ENCODE measurements around the gene SLC7A1.

Gene SLC7A1

GRCh38 chr13:29538652-29539040 is 56.8 kb downstream of the SLC7A1 start:
- TF ChIP-seq CTCF (IDR thresholded peaks at IDR 0.05; ENCODE audit: borderline replicate concordance, control extremely low read depth, extremely low read depth, insufficient read depth, missing control alignments), result no peak
- in situ Hi-C loops (cut with MboI; ENCODE audit: low sequenced_read_pairs, unreplicated experiment), result no loop called here
- no peak for DNase-seq (ENCODE audit: low spot score)

- in situ Hi-C loops (cut with MboI; ENCODE audit: low sequenced_read_pairs, unreplicated experiment), result no loop called here
- no peak for DNase-seq (ENCODE audit: low spot score)
- no peak for TF ChIP-seq CTCF (IDR thresholded peaks at IDR 0.05; ENCODE audit: borderline replicate concordance, control extremely low read depth, extremely low read depth, insufficient read depth, missing control alignments)
Measured at GRCh38 chr13:29537736-29538651, 57.5 kb downstream of the SLC7A1 start.

GRCh38 chr13:29536853-29537252 is 58.6 kb downstream of the SLC7A1 start:
- in situ Hi-C loops (cut with MboI; ENCODE audit: low sequenced_read_pairs, unreplicated experiment), result no loop called here
- DNase-seq (ENCODE audit: low spot score), result no peak
- TF ChIP-seq CTCF (IDR thresholded peaks at IDR 0.05; ENCODE audit: borderline replicate concordance, control extremely low read depth, extremely low read depth, insufficient read depth, missing control alignments), result no peak

- no peak for DNase-seq (ENCODE audit: low spot score)
- in situ Hi-C loops (cut with MboI; ENCODE audit: low sequenced_read_pairs, unreplicated experiment), result no loop called here
- TF ChIP-seq CTCF (IDR thresholded peaks at IDR 0.05; ENCODE audit: borderline replicate concordance, control extremely low read depth, extremely low read depth, insufficient read depth, missing control alignments), result no peak
Measured at GRCh38 chr13:29535663-29536655, 59.5 kb downstream of the SLC7A1 start.

GRCh38 chr13:29534083-29534482 is 61.4 kb downstream of the SLC7A1 start:
- in situ Hi-C loops (cut with MboI; ENCODE audit: low sequenced_read_pairs, unreplicated experiment), result no loop called here
- no peak for TF ChIP-seq CTCF (IDR thresholded peaks at IDR 0.05; ENCODE audit: borderline replicate concordance, control extremely low read depth, extremely low read depth, insufficient read depth, missing control alignments)
- DNase-seq (ENCODE audit: low spot score), result no peak

GRCh38 chr13:29532821-29533220 is 62.7 kb downstream of the SLC7A1 start:
- no peak for DNase-seq (ENCODE audit: low spot score)
- in situ Hi-C loops (cut with MboI; ENCODE audit: low sequenced_read_pairs, unreplicated experiment), result no loop called here
- TF ChIP-seq CTCF (IDR thresholded peaks at IDR 0.05; ENCODE audit: borderline replicate concordance, control extremely low read depth, extremely low read depth, insufficient read depth, missing control alignments), result no peak

Measured in GM13976 (cell line).